Endodermal cell (in vitro differentiated cells): Measurements from ENCODE around the gene MAS1. TPM values are rescaled to one million over a fixed set of nuclear protein-coding genes. Genes with fewer than 3 reads are reported as not detected.
"Not testable (repeated sequence)": the region's sequence is repeated elsewhere in the genome, so short reads cannot be mapped to it uniquely, and the experiment has no call there.

Experiments used
- DNase-seq: peaks from one replicate; pipeline ENCODE4 v3.0.0-alpha.2; 2017
- H3K27ac ChIP-seq: 2 replicates; pipeline ENCODE4 v1.5.1; 2013; ENCODE audit warnings: mild to moderate bottlenecking, low read depth, low read length, moderate library complexity
- H3K27me3 ChIP-seq: 2 replicates; pipeline ENCODE4 v1.6.1; 2013; ENCODE audit warnings: mild to moderate bottlenecking, low read length, moderate library complexity; ENCODE audit not compliant: insufficient read depth, control insufficient read depth, poor library complexity, severe bottlenecking
- H3K36me3 ChIP-seq: 2 replicates; pipeline ENCODE4 v1.7.0; 2013; ENCODE audit warnings: mild to moderate bottlenecking, low read length, moderate library complexity; ENCODE audit not compliant: control insufficient read depth, insufficient read depth
- H3K4me1 ChIP-seq: one replicate; pipeline ENCODE4 v1.7.0; 2013; ENCODE audit warnings: low read length; ENCODE audit not compliant: control insufficient read depth, insufficient read depth
- H3K4me3 ChIP-seq: 2 replicates; pipeline ENCODE4 v1.5.1; 2013; ENCODE audit warnings: mild to moderate bottlenecking, low read length, moderate library complexity
- H3K9ac ChIP-seq: 2 replicates; pipeline ENCODE4 v1.6.1; 2013; ENCODE audit warnings: mild to moderate bottlenecking, low read length, moderate library complexity; ENCODE audit not compliant: poor library complexity, severe bottlenecking; ENCODE audit errors: extremely low read depth
- H3K9me3 ChIP-seq: 2 replicates; pipeline ENCODE4 v1.6.1; 2013; ENCODE audit warnings: mild to moderate bottlenecking, low read length, moderate library complexity; ENCODE audit not compliant: control insufficient read depth
- H3K27ac Mint-ChIP-seq: 2 replicates; pipeline ENCODE4 v1.8.0; 2020; ENCODE audit warnings: mixed read lengths
- H3K27me3 Mint-ChIP-seq: 2 replicates; pipeline ENCODE4 v1.8.0; 2021; ENCODE audit warnings: mild to moderate bottlenecking, mixed read lengths; ENCODE audit not compliant: insufficient read depth
- H3K36me3 Mint-ChIP-seq: 2 replicates; pipeline ENCODE4 v1.8.0; 2020; ENCODE audit warnings: low read depth, mixed read lengths
- H3K4me1 Mint-ChIP-seq: 2 replicates; pipeline ENCODE4 v1.8.0; 2020; ENCODE audit warnings: mixed read lengths
- H3K4me3 Mint-ChIP-seq: 2 replicates; pipeline ENCODE4 v1.8.0; 2020; ENCODE audit warnings: mild to moderate bottlenecking, moderate library complexity, mixed read lengths
- H3K9me3 Mint-ChIP-seq: 2 replicates; pipeline ENCODE4 v1.8.0; 2020; ENCODE audit warnings: mild to moderate bottlenecking, mixed read lengths
- WGBS, 2 experiments: methylation state at CpG; one replicate each; pipeline versions ENCODE4 v1.1.5 to v1.1.7; 2013; ENCODE audit warnings: missing lambda C conversion rate in 2 of 2, mixed read lengths in 1 of 2; ENCODE audit not compliant: insufficient coverage in 1 of 2, insufficient read length in 1 of 2; 5-methylcytosine and 5-hydroxymethylcytosine counted together
- long read RNA-seq, 4 experiments: library from polyadenylated mRNA in 2 of 4; library from RNA in 1 of 4; library from capped mRNA in 1 of 4; stranded (forward) in 3 of 4; unstranded in 1 of 4; transcript quantifications; one replicate each; pipeline ENCODE4 v2.0.0, GENCODE V29; 2020 to 2021; ENCODE audit warnings: inconsistent platforms in 1 of 4
- polyA plus RNA-seq, 2 experiments: library from polyadenylated mRNA; stranded (reverse); fragments of 50-300 nt; gene quantifications; one replicate each; pipeline ENCODE4 v1.2.3, GENCODE V29; 2013
- total RNA-seq, 2 donors: library from RNA; stranded (reverse); fragmentation: NEBNext Ultra II Directional in 1 of 2; extraction: Animal tissue kit (Norgen Biotek cat#: 25700) in 1 of 2; gene quantifications; 2 replicates in 1 of 2; 3 replicates in 1 of 2; pipeline ENCODE4 v1.2.1, GENCODE V29; 2021
- TF ChIP-seq, protein P1 (sequence below): fragments of 200-600 bp; sonication (generic); conservative IDR thresholded peaks from 2 replicates; pipeline ENCODE4 v1.5.0; 2021; ENCODE audit warnings: antibody characterized with exemption, mild to moderate bottlenecking

MAS1 gene
- total RNA-seq = not detected
- not detected for polyA plus RNA-seq (2013, experiment 1 of 2)
- not detected for polyA plus RNA-seq (2013, experiment 2 of 2)
- long read RNA-seq, experiment 1 = 0 reads
- long read RNA-seq, experiment 2 = 0 reads
- long read RNA-seq, experiment 3 = 0 reads
- long read RNA-seq, experiment 4 = 0 reads

GRCh38 chr6:159890792-159891191 lies at the start of gene MAS1:
Gene MAS1, plus strand, starts transcription at chr6:159890988. Its CDS starts 15,968 bp downstream, at chr6:159906956.
- Mint-ChIP-seq H3K27me3 (peaks cover 28% of the 10 kb centered on the region), H3K4me3 (no peak within 1 kb of the TSS), H3K27ac (no peak within 1 kb of the TSS), H3K4me1 (no peaks in the 10 kb centered on the region), H3K9me3 (no peaks in the 10 kb centered on the region), H3K36me3 (no peaks in the 10 kb centered on the region)
- Histone ChIP-seq H3K27ac (no peak within 1 kb of the TSS), H3K36me3 (no peaks in the 10 kb centered on the region), H3K27me3 (peaks cover 21% of the 10 kb centered on the region), H3K4me1 (no peaks in the 10 kb centered on the region), H3K9me3 (no peaks in the 10 kb centered on the region), H3K9ac (no peak within 1 kb of the TSS), H3K4me3 (no peak within 1 kb of the TSS)
- TF ChIP-seq, protein P1, sequence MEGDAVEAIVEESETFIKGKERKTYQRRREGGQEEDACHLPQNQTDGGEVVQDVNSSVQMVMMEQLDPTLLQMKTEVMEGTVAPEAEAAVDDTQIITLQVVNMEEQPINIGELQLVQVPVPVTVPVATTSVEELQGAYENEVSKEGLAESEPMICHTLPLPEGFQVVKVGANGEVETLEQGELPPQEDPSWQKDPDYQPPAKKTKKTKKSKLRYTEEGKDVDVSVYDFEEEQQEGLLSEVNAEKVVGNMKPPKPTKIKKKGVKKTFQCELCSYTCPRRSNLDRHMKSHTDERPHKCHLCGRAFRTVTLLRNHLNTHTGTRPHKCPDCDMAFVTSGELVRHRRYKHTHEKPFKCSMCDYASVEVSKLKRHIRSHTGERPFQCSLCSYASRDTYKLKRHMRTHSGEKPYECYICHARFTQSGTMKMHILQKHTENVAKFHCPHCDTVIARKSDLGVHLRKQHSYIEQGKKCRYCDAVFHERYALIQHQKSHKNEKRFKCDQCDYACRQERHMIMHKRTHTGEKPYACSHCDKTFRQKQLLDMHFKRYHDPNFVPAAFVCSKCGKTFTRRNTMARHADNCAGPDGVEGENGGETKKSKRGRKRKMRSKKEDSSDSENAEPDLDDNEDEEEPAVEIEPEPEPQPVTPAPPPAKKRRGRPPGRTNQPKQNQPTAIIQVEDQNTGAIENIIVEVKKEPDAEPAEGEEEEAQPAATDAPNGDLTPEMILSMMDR = no peak
- 94 to 96% methylated on average over 7 of the region's 7 CpGs for WGBS, 2 experiments
- DNase-seq = no peak

- H3K9ac ChIP-seq = no peak overlapping the region
- H3K9me3 ChIP-seq = no peaks in the 10 kb centered on the region
- H3K4me1 ChIP-seq = no peaks in the 10 kb centered on the region
- peaks cover 6% of the 10 kb centered on the region for H3K4me1 Mint-ChIP-seq
- 80 to 84% methylated on average over 1 to 3 of the region's 4 CpGs for WGBS, 2 experiments
- H3K4me3 ChIP-seq = no peak overlapping the region
- no peak for DNase-seq
- no peak overlapping the region for H3K4me3 Mint-ChIP-seq
- no peaks in the 10 kb centered on the region for H3K36me3 Mint-ChIP-seq
- H3K27me3 Mint-ChIP-seq = no peaks in the 10 kb centered on the region
- H3K27ac Mint-ChIP-seq = no peak overlapping the region
- peaks cover 3% of the 10 kb centered on the region for H3K9me3 Mint-ChIP-seq
- no peaks in the 10 kb centered on the region for H3K36me3 ChIP-seq
- no peaks in the 10 kb centered on the region for H3K27me3 ChIP-seq
- H3K27ac ChIP-seq = no peak overlapping the region
- TF ChIP-seq, protein P1 = peak; percentile 72
Measured at GRCh38 chr6:159842035-159842434, 48.8 kb upstream of the MAS1 start.

GRCh38 chr6:159844737-159845645 lies 45.8 kb upstream of the MAS1 start:
- Histone ChIP-seq H3K36me3 (no peaks in the 10 kb centered on the region), H3K27me3 (no peaks in the 10 kb centered on the region), H3K9ac (no peak overlapping the region), H3K27ac (no peak overlapping the region), H3K4me1 (no peaks in the 10 kb centered on the region), H3K9me3 (peaks cover 17% of the 10 kb centered on the region), H3K4me3 (no peak overlapping the region)
- H3K27me3 Mint-ChIP-seq = no peaks in the 10 kb centered on the region
- H3K9me3 Mint-ChIP-seq = peaks cover 31% of the 10 kb centered on the region
- no peak for DNase-seq
- H3K4me3 Mint-ChIP-seq = no peak overlapping the region
- no peaks in the 10 kb centered on the region for H3K4me1 Mint-ChIP-seq
- WGBS, 2 experiments = 76 to 80% methylated on average over 8 to 13 of the region's 13 CpGs
- no peak overlapping the region for H3K27ac Mint-ChIP-seq
- no peaks in the 10 kb centered on the region for H3K36me3 Mint-ChIP-seq
- TF ChIP-seq, protein P1 = no peak

GRCh38 chr6:159848552-159848951 lies 42.2 kb upstream of the MAS1 start:
- H3K9ac ChIP-seq, H3K27me3 Mint-ChIP-seq, H3K4me3 ChIP-seq, H3K4me1 ChIP-seq, H3K4me1 Mint-ChIP-seq, H3K27ac Mint-ChIP-seq, DNase-seq, H3K27ac ChIP-seq, H3K27me3 ChIP-seq, H3K4me3 Mint-ChIP-seq, H3K36me3 ChIP-seq, H3K36me3 Mint-ChIP-seq: not testable (repeated sequence)
- 93 to 95% methylated on average over 5 of the region's 5 CpGs for WGBS, 2 experiments
- peaks cover 35% of the 10 kb centered on the region for H3K9me3 Mint-ChIP-seq
- peaks cover 19% of the 10 kb centered on the region for H3K9me3 ChIP-seq

DNA sequence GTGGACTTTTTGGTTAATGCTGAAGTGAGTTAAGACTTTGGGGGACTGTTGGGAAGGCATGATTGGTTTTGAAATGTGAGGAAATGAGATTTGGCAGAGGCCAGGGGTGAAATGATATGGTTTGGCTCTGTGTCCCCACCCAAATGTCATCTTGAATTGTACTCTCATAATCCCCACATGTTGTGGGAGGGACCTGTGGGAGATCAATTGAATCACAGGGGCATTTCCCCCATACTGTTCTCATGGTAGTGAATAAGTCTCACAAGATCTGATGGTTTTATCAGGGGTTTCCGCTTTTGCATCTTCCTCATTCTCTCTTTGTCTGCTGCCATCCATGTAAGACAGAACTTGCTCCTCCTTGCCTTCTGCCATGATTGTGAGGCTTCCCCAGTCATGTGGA lies 40.9 kb upstream of the MAS1 start:
- DNase-seq, H3K27ac ChIP-seq, H3K27me3 ChIP-seq, H3K27me3 Mint-ChIP-seq, H3K4me1 ChIP-seq, H3K4me3 ChIP-seq, H3K27ac Mint-ChIP-seq, H3K36me3 ChIP-seq, H3K36me3 Mint-ChIP-seq, H3K9ac ChIP-seq, H3K4me3 Mint-ChIP-seq, H3K4me1 Mint-ChIP-seq: not testable (repeated sequence)
- peaks cover 19% of the 10 kb centered on the region for H3K9me3 ChIP-seq
- 93 to 100% methylated on average over 1 of the region's 1 CpG for WGBS, 2 experiments
- peaks cover 32% of the 10 kb centered on the region for H3K9me3 Mint-ChIP-seq
